Measurements from ENCODE around the gene PIGH.

GRCh38 chr14:67541448-67542387 is 58.4 kb downstream of the PIGH start:
- TF ChIP-seq GLIS3 (CRISPR knock-in tag; IDR thresholded peaks at IDR 0.05), result no peak
- TF ChIP-seq CREB5 (CRISPR knock-in tag; IDR thresholded peaks at IDR 0.05; ENCODE audit: low read depth), result no peak
- TF ChIP-seq TOX (CRISPR knock-in tag; IDR thresholded peaks at IDR 0.05; ENCODE audit: borderline replicate concordance), result no peak
- TF ChIP-seq ZC3H10 (CRISPR knock-in tag; IDR thresholded peaks at IDR 0.05), result no peak
- no peak for TF ChIP-seq ESRRG (CRISPR knock-in tag; IDR thresholded peaks at IDR 0.05)
- TF ChIP-seq, protein P1, sequence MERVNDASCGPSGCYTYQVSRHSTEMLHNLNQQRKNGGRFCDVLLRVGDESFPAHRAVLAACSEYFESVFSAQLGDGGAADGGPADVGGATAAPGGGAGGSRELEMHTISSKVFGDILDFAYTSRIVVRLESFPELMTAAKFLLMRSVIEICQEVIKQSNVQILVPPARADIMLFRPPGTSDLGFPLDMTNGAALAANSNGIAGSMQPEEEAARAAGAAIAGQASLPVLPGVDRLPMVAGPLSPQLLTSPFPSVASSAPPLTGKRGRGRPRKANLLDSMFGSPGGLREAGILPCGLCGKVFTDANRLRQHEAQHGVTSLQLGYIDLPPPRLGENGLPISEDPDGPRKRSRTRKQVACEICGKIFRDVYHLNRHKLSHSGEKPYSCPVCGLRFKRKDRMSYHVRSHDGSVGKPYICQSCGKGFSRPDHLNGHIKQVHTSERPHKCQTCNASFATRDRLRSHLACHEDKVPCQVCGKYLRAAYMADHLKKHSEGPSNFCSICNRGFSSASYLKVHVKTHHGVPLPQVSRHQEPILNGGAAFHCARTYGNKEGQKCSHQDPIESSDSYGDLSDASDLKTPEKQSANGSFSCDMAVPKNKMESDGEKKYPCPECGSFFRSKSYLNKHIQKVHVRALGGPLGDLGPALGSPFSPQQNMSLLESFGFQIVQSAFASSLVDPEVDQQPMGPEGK (CRISPR knock-in tag; IDR thresholded peaks at IDR 0.05; ENCODE audit: borderline replicate concordance), result no peak
- no peak for TF ChIP-seq PPARA (CRISPR knock-in tag; IDR thresholded peaks at IDR 0.05; ENCODE audit: borderline replicate concordance)
- TF ChIP-seq ZNF8 (CRISPR knock-in tag; IDR thresholded peaks at IDR 0.05), result no peak
- TF ChIP-seq TCF4 (CRISPR knock-in tag; IDR thresholded peaks at IDR 0.05; ENCODE audit: borderline replicate concordance), result no peak
- no peak for TF ChIP-seq SNAI2 (CRISPR knock-in tag; IDR thresholded peaks at IDR 0.05)
- TF ChIP-seq CSDC2 (CRISPR knock-in tag; IDR thresholded peaks at IDR 0.05), result no peak
- TF ChIP-seq ZFP30 (CRISPR knock-in tag; IDR thresholded peaks at IDR 0.05), result no peak
- TF ChIP-seq ZFP3 (CRISPR knock-in tag; IDR thresholded peaks at IDR 0.05), result no peak

Measured in SK-N-SH treated with all-trans-retinoic acid at 6 μM for 48 hours (cell line).